NCI-H1105 (cell line): Measurements from ENCODE around the gene FMNL2.

Experiments used
- DNase-seq: peaks from one replicate; lab custom pipeline; 2025; lab: John Stamatoyannopoulos, UW

Gene FMNL2

GRCh38 chr2:152584301-152584700 is 249.3 kb downstream of the FMNL2 start:
- DNase-seq, result no peak

- DNase-seq, result no peak
Measured at GRCh38 chr2:152585830-152586484, 251.0 kb downstream of the FMNL2 start.

- no peak for DNase-seq
Measured at GRCh38 chr2:152587187-152587947, 252.4 kb downstream of the FMNL2 start.

- DNase-seq, result no peak
Measured at GRCh38 chr2:152588998-152589397, 254.0 kb downstream of the FMNL2 start.

GRCh38 chr2:152594022-152594766 is 259.2 kb downstream of the FMNL2 start:
- no peak for DNase-seq

- no peak for DNase-seq
Measured at GRCh38 chr2:152594792-152595191, 259.8 kb downstream of the FMNL2 start.

- DNase-seq, result no peak
Measured at GRCh38 chr2:152598975-152599759, 264.2 kb downstream of the FMNL2 start.

- no peak for DNase-seq
Measured at GRCh38 chr2:152600051-152600657, 265.2 kb downstream of the FMNL2 start.

GRCh38 chr2:152600697-152601096 is 265.7 kb downstream of the FMNL2 start:
- DNase-seq, result no peak

- DNase-seq, result no peak
Measured at GRCh38 chr2:152602750-152603149, 267.8 kb downstream of the FMNL2 start.

- DNase-seq, result no peak
Measured at GRCh38 chr2:152603166-152603565, 268.2 kb downstream of the FMNL2 start.

GRCh38 chr2:152606081-152606480 is 271.1 kb downstream of the FMNL2 start:
- DNase-seq, result no peak

- no peak for DNase-seq
Measured at GRCh38 chr2:152606941-152607340, 272.0 kb downstream of the FMNL2 start.

GRCh38 chr2:152607793-152608300 is 272.9 kb downstream of the FMNL2 start:
- DNase-seq, result no peak

- no peak for DNase-seq
Measured at GRCh38 chr2:152609154-152609553, 274.2 kb downstream of the FMNL2 start.

- no peak for DNase-seq
Measured at GRCh38 chr2:152609699-152610098, 274.7 kb downstream of the FMNL2 start.

- DNase-seq, result no peak
Measured at GRCh38 chr2:152611458-152612231, 276.7 kb downstream of the FMNL2 start.

- DNase-seq, result peak; percentile 50
Measured at GRCh38 chr2:152613235-152613634, 278.3 kb downstream of the FMNL2 start.

- DNase-seq, result no peak
Measured at GRCh38 chr2:152615177-152615576, 280.2 kb downstream of the FMNL2 start.

GRCh38 chr2:152617456-152618192 is 282.6 kb downstream of the FMNL2 start:
- no peak for DNase-seq
